ENCODE results near the gene NAGLU.
A peak's percentile ranks its signal among the peaks of the same experiment; 100 is the strongest.

The NAGLU gene

DNA sequence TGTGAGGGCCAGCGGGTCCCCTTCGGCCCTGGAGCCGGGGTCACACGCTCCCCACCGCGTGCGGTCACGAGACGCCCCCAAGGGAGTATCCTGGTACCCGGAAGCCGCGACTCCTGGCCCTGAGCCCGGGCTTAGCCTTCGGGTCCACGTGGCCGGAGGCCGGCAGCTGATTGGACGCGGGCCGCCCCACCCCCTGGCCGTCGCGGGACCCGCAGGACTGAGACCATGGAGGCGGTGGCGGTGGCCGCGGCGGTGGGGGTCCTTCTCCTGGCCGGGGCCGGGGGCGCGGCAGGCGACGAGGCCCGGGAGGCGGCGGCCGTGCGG lies at the start of gene NAGLU:
TSS of gene NAGLU (plus strand) at position 194 of the 324 bp plus-strand sequence. CDS start at position 226, 32 bp downstream.
- peak; percentile 50 to 71 (median 56) for DNase-seq (ENCODE audit: low read depth in 3 of 3, low spot score in 1 of 3)

GRCh38 chr17:42488032-42488431 lies 48.0 kb upstream of the NAGLU start:
- DNase-seq (ENCODE audit: low read depth in 3 of 3, low spot score in 1 of 3), result no peak

DNA sequence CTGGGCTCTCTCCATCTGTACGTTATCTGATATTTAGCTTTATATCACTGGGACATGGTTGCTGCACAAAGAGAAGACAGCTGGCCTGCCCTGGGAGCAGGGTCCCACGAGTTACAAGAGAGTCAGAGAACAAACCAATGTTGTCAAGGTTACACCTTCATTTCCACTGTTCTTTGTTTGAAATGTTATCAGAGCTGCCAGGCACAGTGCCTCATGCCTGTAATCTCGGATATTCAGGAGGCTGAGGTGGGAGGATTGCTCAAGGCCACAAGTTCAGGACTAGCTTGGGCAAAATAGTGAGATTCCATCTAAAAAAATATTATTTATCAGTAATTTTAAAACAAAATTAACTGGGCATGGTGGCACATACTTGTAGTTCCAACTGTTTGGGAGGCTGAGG lies 42.7 kb upstream of the NAGLU start:
- no peak for DNase-seq (ENCODE audit: low read depth in 3 of 3, low spot score in 1 of 3)

- DNase-seq (ENCODE audit: low read depth in 3 of 3, low spot score in 1 of 3), result no peak
These were observed 41.4 kb upstream of the NAGLU start for GRCh38 chr17:42494673-42495072.

GRCh38 chr17:42498828-42499227 lies 37.2 kb upstream of the NAGLU start:
- DNase-seq (ENCODE audit: low read depth in 3 of 3, low spot score in 1 of 3), result no peak

DNA sequence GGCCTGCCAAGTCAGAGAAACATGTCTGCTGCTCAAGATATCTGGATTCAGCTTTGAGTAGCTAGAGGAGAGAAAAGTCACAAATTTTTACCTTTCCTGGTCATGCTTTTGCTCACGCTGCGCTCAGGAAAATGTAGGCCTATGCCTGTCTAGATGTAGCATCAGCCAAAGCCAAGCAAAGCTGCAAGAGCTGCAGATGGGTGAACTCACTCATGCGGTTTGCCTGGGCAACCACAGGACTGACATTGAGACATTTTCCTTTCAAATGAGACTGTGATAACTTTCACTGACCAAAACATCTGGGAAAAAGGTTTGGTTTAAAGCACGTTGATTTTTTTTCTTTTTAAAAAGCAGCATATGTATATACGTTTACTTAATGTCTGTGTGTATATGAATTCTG lies 34.0 kb upstream of the NAGLU start:
- no peak for DNase-seq (ENCODE audit: low read depth in 3 of 3, low spot score in 1 of 3)

- no peak for DNase-seq (ENCODE audit: low read depth in 3 of 3, low spot score in 1 of 3)
These were observed 33.1 kb upstream of the NAGLU start for GRCh38 chr17:42502926-42503325.

- DNase-seq (ENCODE audit: low read depth in 3 of 3, low spot score in 1 of 3), result no peak
These were observed 28.4 kb upstream of the NAGLU start for GRCh38 chr17:42507671-42508070.

GRCh38 chr17:42508426-42509165 lies 27.4 kb upstream of the NAGLU start:
- DNase-seq (ENCODE audit: low read depth in 3 of 3, low spot score in 1 of 3), result no peak

DNA sequence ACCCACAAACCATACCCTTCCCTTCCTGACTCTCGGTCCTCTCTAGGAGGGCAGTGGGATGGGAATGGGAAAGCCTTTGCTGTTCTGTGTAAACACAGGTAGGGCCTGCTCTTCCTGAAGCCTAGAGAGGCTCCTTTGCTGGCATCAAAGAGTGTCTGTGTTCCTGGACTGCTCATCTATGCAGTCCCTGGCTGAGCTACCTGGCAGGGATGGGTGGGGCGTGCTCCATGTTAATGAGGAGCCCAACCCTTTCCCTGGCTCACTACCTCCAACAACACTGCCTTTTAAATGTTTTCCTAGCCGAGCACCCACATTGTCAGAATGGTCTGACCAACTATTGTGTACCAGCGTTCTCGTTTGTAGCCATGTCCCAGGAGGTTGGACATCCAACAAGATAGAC lies 26.6 kb upstream of the NAGLU start:
- DNase-seq (ENCODE audit: low read depth in 3 of 3, low spot score in 1 of 3), result no peak

GRCh38 chr17:42509841-42510240 lies 26.2 kb upstream of the NAGLU start:
- no peak for DNase-seq (ENCODE audit: low read depth in 3 of 3, low spot score in 1 of 3)

DNA sequence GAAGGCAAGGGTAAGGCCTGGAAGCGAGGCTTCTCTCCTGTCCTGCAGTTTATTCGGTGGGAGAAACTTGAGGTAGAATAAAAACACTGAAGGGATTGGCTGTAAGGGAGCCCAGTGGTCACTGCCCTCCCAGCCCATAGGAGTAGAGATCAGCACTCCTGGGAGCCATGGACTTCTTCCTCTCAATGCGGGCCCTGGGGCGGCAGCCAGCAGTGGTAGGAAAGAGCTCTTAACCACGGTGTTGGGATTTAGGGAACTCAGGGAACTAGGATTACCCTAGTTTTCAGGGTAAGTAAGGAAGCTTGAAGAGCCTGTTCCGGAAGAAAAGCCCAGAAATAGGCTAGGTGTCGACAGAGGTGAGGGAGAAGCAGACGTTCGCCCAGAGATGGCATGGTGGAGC lies 23.8 kb upstream of the NAGLU start:
- DNase-seq (ENCODE audit: low read depth in 3 of 3, low spot score in 1 of 3), result no peak

DNA sequence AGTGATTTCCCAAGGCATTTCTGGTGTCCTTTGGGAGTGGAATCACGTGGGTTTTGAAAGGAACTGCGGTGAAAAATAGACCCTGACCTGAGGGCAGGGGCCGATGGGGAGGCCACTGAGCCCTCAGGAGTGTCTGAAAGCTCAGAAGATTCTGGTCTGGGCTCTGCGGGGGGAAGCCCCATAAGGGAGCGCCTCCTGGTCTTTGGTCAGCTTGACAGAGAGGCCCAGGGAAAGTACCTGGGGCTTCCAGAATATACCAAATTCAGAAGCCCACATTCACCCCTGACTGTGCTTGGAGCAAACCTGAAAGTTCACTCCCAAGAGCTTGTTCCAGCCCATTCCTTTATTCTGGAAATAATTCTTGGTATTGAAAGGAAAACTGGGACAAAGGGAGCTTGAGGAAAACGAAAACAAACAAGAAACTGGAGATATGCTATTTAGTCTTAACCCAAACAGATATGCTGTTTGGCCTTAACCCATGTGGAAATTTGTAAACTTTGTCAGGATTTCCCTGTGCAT lies 23.2 kb upstream of the NAGLU start:
- DNase-seq (ENCODE audit: low read depth in 3 of 3, low spot score in 1 of 3), result no peak

GRCh38 chr17:42513686-42514085 lies 22.4 kb upstream of the NAGLU start:
- DNase-seq (ENCODE audit: low read depth in 3 of 3, low spot score in 1 of 3), result no peak

GRCh38 chr17:42514279-42514678 lies 21.8 kb upstream of the NAGLU start:
- no peak for DNase-seq (ENCODE audit: low read depth in 3 of 3, low spot score in 1 of 3)

DNA sequence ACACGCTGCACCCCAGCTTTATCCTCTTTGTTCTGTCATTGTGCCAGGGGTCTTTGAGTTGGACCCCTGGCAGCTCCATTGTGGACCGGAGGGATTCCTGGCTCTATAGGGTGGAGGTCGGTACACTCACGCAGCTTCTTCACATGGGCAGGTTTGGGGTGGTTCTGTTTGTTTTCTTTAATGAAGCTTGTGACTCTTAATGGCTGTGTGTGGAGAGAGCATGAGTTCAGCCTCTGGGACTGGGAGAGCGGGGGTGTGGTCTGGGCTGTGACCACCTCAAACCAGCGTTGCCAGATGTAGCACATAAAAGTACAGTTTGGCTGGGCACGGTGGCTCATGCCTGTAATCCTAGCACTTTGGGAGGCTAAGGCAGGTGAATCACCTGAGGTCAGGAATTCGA lies 21.2 kb upstream of the NAGLU start:
- no peak for DNase-seq (ENCODE audit: low read depth in 3 of 3, low spot score in 1 of 3)

DNA sequence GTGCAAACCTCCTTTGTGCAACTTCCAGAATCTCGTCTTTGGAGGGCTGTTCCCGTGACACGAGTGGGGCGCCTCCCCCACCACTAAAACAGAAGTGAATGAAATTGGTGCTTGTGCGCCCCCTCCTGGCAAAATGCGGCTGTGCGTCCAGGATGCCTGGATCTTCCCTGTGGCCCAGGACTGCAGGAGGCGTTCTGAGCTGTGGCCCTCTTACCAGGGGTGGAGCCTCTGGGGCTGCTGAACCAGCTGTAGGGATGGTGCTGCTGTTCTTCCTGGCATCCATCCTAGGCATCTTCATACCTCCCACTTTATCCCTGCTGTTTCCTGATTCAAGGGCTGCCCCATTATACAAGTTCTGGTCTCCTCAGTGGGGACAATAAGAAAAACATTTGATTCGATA lies 18.5 kb upstream of the NAGLU start:
- DNase-seq (ENCODE audit: low read depth in 3 of 3, low spot score in 1 of 3), result peak; percentile 33 to 77 (median 65)

DNA sequence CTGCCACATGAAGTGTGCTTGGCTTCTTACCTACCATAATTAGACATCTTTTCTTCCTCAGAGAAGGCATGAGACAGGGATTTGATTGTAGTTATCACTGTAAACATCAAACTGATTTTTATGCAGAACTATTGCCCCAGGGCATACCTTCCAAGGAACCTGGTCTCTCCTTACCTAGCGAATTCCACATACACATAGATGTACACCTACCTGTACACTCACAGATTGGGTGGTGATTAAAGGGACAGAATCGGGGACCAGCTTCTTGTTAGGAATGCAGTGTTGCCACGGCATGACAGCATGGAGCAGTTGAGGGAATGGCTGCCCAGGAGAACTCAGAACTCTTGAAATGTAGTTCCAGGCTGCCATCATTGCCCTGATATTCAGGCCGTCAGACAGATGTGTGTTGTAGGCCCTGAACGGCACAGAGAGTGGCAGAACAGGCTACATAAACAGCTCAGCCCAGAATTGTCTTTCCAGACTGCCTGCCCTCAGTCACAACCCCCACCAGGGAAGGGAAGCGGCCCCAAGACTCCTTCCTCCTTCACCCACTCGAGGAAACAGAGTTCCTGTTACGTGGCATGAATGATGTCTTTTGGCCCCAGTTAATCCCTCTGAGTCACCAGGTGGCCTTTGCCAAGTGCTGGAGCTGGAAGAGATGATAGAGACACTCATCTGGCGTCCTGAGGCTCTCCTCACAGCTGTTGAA lies 17.8 kb upstream of the NAGLU start:
- DNase-seq (ENCODE audit: low read depth in 3 of 3, low spot score in 1 of 3), result no peak

DNA sequence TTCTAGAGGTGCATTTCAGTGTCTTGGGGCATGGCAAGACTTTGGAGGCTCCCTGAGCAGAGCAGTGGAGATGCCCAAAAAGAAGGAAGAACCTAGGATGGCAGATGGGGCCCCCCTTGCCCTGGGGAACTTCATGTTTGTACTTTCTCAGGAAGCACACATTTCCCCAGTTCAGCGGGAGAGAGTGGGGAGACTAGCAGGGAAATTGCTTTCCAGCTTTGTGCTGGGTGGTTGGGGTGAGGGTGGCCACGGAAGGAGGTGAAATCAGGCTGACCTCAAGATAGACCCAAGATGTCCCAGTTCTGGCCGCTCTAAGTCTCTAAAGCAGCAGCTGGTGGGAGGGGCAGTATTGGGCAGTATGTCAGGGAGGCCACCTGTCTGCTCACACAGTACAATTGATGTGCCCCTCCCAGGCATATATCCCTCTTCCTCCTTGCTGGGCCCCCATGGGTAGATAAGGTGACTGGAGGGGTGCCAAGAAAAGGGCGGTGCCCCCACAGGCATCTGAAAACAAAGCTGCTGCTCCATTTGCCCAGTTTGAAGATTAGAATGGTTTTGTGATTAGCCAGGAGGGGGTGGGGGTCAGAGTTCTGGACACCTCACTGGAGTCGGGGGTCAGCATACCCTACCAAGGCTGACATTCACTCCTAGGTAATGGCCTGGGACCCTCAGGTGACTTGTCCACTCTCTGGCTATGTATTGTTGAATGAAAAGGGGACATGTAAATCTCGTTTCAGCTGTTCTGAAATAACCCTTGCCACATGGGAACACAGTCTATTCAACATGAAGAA lies 17.1 kb upstream of the NAGLU start:
- no peak for DNase-seq (ENCODE audit: low read depth in 3 of 3, low spot score in 1 of 3)

- no peak for DNase-seq (ENCODE audit: low read depth in 3 of 3, low spot score in 1 of 3)
These were observed 16.2 kb upstream of the NAGLU start for GRCh38 chr17:42519546-42520491.

GRCh38 chr17:42520540-42520951 lies 15.5 kb upstream of the NAGLU start:
- no peak for DNase-seq (ENCODE audit: low read depth in 3 of 3, low spot score in 1 of 3)
